Measurements from ENCODE around the gene ARPC3.

Gene ARPC3

GRCh38 chr12:110453569-110454296 is 3.6 kb upstream of the ARPC3 start:
- H3K79me2 ChIP-seq = peaks cover 6% of the 10 kb centered on the region
- no peaks in the 10 kb centered on the region for H3K36me3 ChIP-seq (ENCODE audit: control insufficient read depth, insufficient read depth, low read length)
- H3K9me3 ChIP-seq (ENCODE audit: control insufficient read depth, low read length) = no peaks in the 10 kb centered on the region
- no peaks in the 10 kb centered on the region for H3K27me3 ChIP-seq (ENCODE audit: control insufficient read depth, insufficient read depth, low read length)
- H3K4me2 ChIP-seq (ENCODE audit: low read length) = no peak overlapping the region
- H2AFZ ChIP-seq = no peak overlapping the region
- no peaks in the 10 kb centered on the region for H3K4me1 ChIP-seq
- H3K27ac ChIP-seq = no peak overlapping the region
- H3K4me3 ChIP-seq (ENCODE audit: low read depth, low read length) = no peak overlapping the region
- no peak overlapping the region for H3K9ac ChIP-seq
- no peak for TF ChIP-seq CTCF (IDR thresholded peaks at IDR 0.05)

GRCh38 chr12:110451263-110451662 is 1.1 kb upstream of the ARPC3 start:
- TF ChIP-seq CTCF (IDR thresholded peaks at IDR 0.05) = no peak
- no peaks in the 10 kb centered on the region for H3K36me3 ChIP-seq (ENCODE audit: control insufficient read depth, insufficient read depth, low read length)
- no peaks in the 10 kb centered on the region for H3K4me1 ChIP-seq
- H3K4me3 ChIP-seq (ENCODE audit: low read depth, low read length) = no peak overlapping the region
- H3K27ac ChIP-seq = peak overlapping the region; percentile 84
- H3K27me3 ChIP-seq (ENCODE audit: control insufficient read depth, insufficient read depth, low read length) = no peaks in the 10 kb centered on the region
- H3K9me3 ChIP-seq (ENCODE audit: control insufficient read depth, low read length) = no peaks in the 10 kb centered on the region
- no peak overlapping the region for H3K4me2 ChIP-seq (ENCODE audit: low read length)
- no peak overlapping the region for H3K9ac ChIP-seq
- H2AFZ ChIP-seq = peak overlapping the region; percentile 67
- H3K79me2 ChIP-seq = peaks cover 9% of the 10 kb centered on the region

- H3K9me3 ChIP-seq (ENCODE audit: control insufficient read depth, low read length) = no peaks in the 10 kb centered on the region
- peaks cover 9% of the 10 kb centered on the region for H3K79me2 ChIP-seq
- no peak for TF ChIP-seq CTCF (IDR thresholded peaks at IDR 0.05)
Measured at GRCh38 chr12:110444455-110444854, 5.7 kb downstream of the ARPC3 start.

GRCh38 chr12:110436231-110436630 is 13.9 kb downstream of the ARPC3 start:
- H3K79me2 ChIP-seq = no peaks in the 10 kb centered on the region
- no peak overlapping the region for H3K9ac ChIP-seq
- TF ChIP-seq CTCF (IDR thresholded peaks at IDR 0.05) = no peak
- H3K36me3 ChIP-seq (ENCODE audit: control insufficient read depth, insufficient read depth, low read length) = no peaks in the 10 kb centered on the region
- no peaks in the 10 kb centered on the region for H3K4me1 ChIP-seq
- no peak overlapping the region for H3K4me3 ChIP-seq (ENCODE audit: low read depth, low read length)
- no peaks in the 10 kb centered on the region for H3K27me3 ChIP-seq (ENCODE audit: control insufficient read depth, insufficient read depth, low read length)
- no peaks in the 10 kb centered on the region for H3K9me3 ChIP-seq (ENCODE audit: control insufficient read depth, low read length)
- H3K27ac ChIP-seq = no peak overlapping the region
- H3K4me2 ChIP-seq (ENCODE audit: low read length) = no peak overlapping the region
- H2AFZ ChIP-seq = no peak overlapping the region

More at GRCh38 chr12:110444455-110444854, 5.7 kb downstream of the ARPC3 start:
- Histone ChIP-seq H3K4me3 (ENCODE audit: low read depth, low read length) (no peak overlapping the region), H3K27ac (no peak overlapping the region), H3K4me1 (no peaks in the 10 kb centered on the region), H2AFZ (no peak overlapping the region), H3K36me3 (ENCODE audit: control insufficient read depth, insufficient read depth, low read length) (no peaks in the 10 kb centered on the region), H3K27me3 (ENCODE audit: control insufficient read depth, insufficient read depth, low read length) (no peaks in the 10 kb centered on the region), H3K4me2 (ENCODE audit: low read length) (no peak overlapping the region), H3K9ac (no peak overlapping the region)

Data from parathyroid adenoma (tissue), 2 donors.